ENCODE data around the gene CDH18.

GRCh38 chr5:19771174-19771835, 216.7 kb downstream of the CDH18 start:
- TF ChIP-seq POLR2AphosphoS5 (IDR thresholded peaks at IDR 0.05; ENCODE audit: low read depth, low read length) (no peak), TAF1 (IDR thresholded peaks at IDR 0.05; ENCODE audit: borderline replicate concordance, insufficient read depth, low read length) (no peak), REST (IDR thresholded peaks at IDR 0.05; ENCODE audit: insufficient read depth in 1 of 2, low read depth in 2 of 2, low read length in 2 of 2) (no peak), FOXP2 (optimal IDR thresholded peaks at IDR 0.05; ENCODE audit: borderline replicate concordance, extremely low read depth, extremely low read length, insufficient read depth) (no peak)
